Activated CD8-positive, alpha-beta memory T cell treated with anti-CD3 and anti-CD28 coated beads for 24 hours (primary cell): ENCODE results near the gene SERPIND1.

Experiments used
- DNase-seq: peaks from one replicate; pipeline ENCODE4 v3.0.0-alpha.2; 2020

SERPIND1 gene

DNA sequence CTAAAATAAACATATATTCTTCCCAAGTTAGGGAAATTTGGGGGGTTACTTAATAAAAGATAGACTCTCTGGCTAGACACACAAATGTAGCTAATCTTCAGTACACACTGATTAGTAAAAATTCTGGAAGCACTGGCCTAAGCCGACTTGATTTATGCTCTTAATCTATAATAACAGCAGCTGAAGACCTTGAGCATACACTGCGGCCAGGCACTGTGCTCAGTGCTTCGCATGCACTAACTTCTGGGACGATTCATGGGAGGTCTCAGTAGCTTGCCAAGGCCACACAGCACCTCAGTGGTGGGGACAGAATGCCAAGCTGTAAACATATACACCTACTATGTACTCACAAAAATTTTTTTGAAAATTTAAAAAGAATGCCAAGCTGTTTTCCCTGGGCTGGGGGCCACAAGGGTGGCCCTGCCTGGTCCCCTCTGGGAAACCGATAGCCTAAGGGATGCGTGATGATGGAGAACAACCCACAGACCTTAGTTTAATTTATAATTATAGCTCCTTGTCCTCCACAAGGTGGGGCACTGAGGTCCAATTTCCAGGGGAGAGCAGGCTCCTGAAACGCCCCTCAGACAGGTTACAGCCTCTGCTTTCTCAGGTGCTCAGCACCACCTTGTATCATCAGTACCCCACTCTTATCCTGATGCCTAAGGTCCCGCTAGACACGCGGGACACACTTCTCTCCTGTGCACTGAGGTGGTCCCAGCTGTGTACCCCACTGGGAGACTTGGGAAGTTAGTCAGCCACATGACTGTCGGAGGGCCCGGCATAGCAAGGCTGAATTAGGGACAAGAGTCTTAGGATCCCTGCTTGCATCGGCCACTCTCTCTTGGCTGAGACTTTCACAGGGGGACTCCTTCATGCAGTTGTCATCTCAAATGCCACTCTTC, 20.1 kb downstream of the SERPIND1 start:
- DNase-seq = no peak

DNA sequence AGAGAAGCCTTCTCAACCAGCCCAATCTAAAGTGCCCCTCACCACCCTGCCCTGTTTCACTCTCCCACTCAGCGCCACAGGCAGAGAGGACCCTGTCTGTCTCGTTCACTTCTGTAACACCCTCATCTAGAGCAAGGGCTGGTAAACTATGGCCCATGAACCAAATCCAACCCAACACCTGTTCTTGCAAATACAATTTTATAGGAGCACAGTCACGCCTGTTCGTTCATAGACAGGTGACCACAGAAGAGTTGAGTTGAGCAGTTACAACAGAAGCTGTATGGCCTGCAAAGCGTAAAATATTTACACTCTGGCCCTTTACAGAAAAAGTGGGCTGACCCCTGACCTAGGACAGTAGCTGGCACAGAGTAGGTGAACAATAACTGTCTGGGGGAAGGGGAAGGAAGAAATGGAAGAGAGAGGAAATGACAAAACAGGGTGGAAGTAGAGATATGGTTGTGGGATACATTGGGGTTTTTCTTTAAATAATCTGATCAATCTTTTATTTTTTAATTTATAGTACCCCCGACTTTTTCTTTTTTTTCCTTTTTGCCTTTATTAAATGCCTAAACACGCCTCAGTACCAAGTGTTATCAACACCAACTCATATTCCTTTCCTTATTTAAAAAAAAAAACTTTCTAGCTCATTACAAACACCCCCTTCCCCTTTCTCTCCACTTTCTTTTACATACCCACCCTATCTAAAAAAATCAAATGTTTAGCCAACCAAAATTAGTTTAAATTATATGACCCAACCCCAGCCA, 20.9 kb downstream of the SERPIND1 start:
- DNase-seq = no peak

DNA sequence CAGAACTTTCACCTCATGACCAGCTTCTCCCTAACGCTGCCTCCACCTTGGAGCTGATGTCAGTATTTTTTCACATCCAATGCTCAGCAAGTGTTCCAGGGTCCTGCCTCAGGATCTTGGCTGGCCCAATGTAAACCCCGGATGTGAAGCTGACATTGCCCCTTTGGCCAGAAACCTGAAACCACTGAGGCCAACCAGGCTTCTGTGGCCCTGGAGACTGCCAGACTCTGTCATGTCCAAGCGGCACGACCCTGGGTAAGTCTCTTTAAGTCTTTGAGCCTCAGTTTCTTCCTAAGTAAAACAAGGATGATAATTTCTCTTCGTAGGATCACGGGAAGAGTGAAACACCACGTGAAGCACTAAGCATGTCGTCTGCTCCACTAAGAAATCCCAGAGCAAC, 22.8 kb downstream of the SERPIND1 start:
- no peak for DNase-seq

DNA sequence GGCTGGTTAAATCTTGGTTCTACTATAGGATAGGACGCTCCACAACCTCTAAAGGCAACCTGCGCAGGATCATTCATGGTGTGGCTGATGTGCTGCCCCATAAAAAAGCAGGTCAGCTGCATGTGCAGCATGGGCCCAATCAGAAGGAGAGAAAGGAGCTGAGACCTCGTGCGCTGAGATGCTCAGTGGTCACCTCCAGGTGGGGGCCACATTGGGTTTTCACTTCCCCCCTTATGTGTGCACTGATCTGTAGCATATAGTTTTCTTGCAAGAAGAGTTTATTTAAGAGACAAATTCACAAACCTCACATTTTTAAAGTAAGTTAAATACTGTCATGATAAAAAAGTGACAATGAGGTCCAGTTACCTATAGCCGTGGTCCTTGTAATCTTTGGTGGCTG, 24.3 kb downstream of the SERPIND1 start:
- no peak for DNase-seq

DNA sequence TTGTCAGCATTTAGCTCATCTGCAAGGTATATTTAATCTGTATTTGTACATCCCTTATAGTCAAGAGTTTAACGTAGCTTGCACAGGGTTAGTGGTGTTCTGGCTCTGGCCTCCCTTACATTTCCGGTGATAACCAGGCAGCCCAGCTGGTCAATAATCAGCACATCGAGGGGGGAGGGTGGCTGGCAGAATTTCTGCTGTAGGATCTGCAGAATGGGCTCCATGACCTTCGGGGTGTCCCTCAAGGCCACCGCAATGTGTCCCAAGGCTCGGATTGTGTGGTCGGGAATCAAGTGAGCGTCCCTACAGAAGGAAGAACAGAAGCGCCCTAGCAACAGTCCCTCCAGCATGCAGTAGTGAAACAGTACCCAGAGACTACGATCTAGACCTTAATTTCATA, 25.1 kb downstream of the SERPIND1 start:
- no peak for DNase-seq

DNA sequence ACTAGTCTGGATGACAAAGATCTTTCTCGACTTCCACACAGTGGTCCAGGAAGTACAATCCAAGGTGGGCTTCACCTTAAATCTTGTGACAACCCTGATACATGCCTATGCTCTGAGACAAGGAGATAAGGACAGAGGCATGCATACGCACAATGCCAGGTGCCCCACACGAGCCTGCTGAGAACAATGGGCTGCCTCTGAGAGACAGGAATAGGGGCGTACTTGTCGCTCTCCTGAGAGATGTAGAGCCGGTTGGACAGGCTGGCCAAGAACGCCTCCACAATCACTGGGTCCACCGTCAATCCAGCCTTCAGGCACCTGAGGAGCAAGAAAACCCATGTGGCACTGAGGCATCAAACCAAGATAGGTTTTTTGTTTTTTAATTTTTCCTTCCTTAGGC, 25.5 kb downstream of the SERPIND1 start:
- DNase-seq = no peak

DNA sequence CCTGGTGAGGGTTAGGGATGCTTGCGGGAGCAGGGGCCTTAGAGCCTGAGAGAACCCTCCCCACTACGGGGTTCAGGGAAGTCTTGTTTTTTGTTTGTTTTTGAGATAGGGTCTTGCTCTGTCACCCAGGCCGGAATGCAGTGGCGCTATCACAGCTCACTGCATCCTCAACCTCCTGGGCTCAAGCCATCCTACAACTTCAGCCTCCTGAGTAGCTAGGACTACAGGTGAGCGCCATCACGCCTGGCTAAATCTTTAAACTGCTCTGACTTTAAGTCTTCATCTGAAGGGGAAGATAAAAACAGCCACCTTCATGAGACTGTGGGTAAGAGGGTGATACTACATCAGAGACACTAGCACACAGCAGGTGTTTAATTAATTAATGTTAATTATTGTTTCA, 28.5 kb downstream of the SERPIND1 start:
- no peak for DNase-seq

DNA sequence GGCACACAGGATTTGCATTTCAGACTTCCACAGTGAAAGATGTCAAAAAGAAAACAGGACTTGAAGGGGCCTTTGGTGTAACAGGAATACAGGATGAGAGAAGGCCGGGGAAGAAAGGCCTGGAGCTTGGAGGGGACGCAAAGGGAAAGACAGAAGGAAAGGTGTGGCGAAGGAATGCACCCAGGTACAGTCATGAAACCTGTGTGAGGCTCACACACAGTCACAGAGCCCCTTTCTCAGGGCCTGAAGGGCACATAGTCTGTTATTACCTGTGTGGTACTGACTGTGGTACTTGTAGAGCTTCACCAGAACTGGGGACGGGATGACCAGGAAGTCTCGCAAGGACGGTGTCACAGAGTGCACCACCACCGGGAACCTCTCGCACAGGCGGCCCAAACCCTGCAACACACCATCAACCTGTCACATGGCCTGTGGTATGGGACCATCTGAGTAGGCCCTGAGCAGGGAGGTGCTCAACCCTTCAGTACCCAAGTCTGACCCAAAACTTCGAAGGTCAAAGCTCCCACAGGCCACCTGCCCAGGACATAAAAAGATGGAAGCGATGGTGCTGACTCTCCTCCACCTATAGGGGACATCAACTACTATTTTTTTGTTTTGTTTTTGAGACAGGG, 29.1 kb downstream of the SERPIND1 start:
- DNase-seq = no peak

DNA sequence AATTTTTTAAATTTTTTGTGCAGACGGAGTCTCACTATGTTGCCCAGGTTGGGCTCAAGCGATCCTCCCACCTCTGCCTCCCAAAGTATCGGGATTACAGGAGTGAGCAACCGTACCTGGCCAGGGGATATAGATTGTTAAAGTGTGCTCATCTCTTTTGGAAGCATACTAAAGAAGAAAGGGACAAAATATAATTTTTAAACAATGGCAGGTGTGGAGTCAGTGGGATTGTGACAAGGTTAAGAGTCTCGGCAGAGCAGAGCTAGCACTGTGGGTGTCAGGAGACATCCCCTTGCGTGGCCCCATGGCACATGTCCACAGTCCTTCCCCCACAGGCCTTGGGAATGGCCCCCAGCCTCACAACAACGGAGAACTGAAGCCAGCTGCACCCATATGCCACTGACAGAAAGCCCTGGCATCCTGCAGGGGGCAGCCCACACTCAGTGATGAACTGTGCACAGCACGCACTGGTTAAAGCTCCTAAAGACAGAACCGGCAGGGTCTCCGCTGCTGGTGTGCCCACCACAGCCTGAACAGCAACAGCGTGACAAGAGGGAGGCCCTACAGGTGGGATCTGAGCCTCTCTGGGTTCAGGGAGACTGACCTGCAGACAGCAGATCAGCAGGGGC, 29.9 kb downstream of the SERPIND1 start:
- peak; percentile 64 for DNase-seq

DNA sequence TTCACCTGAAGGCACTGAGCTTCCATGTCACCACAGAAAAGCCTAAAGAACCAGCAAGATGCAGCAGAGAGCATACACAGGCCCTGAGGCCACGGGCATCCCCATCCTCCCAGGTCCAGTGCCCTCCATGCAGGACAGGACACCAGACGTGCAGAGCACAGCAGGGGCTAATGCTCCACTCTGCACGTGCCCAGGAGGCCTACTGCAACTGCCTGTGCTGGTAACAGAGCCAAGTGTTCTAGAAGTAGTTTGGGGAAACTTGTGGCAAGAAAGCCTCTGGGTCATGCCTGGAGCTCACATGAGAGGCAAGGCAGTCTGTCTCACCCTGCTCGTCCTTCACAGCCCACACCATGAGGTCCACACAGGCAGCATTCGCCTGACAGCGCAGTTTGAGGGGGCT, 30.7 kb downstream of the SERPIND1 start:
- no peak for DNase-seq

DNA sequence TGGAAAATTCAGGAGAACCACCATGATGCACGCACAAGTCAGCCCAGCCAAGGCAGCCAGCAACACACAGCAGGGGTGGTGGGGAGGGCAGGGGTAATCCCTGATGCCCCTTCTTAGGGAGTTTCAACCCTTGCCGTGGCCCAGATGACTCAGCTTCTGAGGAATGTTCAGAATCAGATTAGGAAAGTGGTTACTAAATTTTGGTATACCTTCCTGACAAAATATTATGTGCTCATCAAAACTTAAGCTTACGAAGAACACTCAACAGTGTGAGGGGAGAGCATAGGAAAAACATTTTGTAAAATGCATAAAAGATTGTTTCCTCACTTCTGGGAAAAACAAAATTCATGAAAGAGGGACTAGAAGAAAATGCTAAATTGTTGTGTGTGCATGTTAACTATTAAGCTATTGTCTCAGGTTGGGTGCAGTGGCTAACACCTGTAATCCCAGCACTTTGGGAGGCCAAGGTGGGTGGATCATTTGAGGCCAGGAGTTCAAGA, 32.1 kb downstream of the SERPIND1 start:
- DNase-seq = no peak

DNA sequence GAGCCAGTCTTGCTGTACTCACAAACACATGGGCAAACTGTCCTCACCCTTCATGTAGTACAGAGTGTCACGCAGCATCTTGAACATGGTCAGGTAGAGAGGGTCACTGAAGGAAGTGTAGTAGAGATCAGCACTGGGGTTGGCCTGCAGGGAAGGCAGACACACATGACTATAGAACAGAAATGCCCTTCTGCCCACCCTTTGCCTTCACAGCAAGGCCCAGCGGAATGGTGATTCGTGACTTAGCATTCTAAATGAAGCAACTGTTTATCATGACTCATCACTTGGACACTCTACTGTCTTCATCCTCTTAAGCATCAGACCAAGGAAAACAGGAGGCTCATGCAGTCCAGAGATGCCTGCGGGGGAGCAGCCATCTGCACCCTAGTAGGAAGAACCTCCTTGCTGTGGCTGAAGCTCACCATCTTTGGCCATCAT, 33.4 kb downstream of the SERPIND1 start:
- DNase-seq = no peak

DNA sequence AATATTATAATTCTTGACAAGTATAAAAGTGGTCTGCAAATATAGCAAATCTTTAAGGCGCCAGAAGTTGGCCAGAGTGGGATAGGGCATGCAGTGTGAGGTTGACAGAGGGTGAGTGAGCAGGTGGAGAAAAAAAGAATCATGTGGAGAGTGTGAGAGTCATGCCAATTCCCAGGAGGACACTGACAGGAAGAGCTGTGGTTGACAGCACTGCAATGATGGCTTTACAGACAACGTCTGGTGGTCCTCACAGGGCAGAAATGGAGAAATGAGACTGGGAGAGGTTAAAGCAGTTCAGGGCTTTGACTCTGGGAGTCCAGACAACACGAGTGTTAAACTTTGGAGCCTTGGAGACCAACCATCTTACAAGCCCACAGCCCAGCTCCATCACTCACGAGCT, 34.9 kb downstream of the SERPIND1 start:
- DNase-seq = no peak

DNA sequence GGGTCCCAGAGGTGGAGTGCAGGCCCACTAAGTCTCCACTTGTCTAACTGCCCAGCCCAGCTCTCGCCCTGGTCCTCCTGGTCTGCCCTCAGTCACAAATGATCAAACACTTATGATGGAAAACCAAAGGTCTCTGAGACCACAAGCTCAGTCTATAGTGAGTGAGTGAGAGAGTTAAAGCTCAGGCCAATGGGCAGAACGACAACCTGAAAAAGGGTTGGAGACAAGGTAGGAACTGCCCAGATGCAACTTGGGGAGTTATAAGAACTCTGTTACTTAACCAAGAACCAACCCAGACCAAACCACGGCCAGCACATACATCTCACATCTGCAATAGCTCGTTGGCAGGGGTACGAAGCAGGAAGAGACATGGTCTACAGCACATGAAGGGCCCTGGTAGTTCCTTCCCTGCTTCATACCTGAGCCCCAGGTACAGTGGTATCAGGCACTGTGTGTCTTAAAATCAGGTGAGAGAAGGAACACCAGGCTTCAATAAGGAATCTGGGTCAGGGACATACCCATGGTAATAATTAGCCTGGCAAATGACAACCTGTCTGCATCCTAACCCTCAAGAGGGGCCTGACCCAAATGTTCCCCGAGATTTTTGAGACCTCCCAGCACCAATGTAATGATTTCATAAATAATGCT, 35.7 kb downstream of the SERPIND1 start:
- DNase-seq = no peak

DNA sequence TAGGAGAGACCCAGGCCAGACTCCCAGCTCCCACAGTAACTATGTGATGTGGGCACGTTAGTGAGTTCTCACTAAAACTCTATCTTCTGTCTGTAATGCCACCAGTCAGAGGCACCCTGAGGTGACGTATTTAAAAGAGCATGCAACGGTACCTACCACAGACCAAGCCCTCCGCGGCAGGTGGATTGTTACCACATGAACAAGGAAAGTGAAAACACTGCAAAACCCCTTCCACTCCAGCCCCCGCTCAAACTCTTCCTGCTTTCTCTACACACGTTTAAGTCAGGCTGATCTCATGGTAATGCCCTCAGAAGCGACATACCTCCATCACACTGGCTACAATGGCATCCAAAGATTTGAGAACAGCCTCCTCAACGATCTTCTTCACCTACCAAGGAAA, 36.7 kb downstream of the SERPIND1 start:
- peak; percentile 65 for DNase-seq

DNA sequence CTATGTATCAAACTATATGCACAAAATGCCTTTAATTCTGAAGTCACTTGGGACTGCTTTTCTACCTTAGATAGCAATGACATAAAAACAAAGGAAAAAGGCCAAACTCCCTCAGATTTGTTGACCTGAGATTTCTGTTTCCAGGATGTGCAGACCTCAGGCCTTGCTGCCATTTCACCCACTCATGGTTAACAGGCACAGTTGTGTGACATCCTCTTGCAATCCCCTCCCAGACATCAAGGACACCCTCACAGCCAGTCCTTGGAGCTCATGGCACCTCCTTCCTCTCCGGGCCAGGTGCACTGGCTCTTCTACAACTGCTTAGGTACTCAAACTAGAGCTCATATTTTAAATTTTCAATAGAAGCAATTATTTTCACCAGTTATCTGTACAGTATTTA, 37.3 kb downstream of the SERPIND1 start:
- no peak for DNase-seq

DNA sequence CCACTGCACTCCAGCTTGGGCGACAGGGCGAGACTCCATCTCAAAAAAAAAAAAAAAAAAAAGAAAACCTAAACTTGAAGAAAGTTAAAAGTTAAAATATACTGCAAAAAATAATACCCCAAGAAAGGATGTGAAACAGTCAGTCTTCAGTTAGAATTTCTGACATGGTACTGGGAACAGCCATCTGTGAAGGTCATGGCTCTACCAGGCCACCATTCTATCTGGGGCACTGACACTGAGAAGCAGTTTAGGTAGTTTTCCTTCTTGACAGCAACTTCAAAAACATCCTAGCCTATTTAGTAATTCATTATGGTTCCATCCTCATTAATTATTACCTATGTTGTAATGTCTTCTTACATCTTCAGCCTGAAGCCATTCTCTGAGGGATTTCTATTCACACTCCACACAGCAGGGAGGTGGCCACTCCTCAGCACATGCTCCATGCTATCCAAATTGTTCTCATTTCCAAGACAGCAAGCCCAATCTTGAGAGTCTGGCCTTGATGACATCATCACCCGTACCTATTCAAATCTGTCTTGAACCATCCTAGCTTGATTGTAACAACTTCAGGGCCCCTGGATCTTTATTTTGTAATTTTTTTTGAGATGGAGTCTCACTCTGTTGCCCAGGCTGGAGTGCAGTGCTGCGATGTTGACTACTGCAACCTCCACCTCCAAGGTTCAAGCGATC, 38.2 kb downstream of the SERPIND1 start:
- DNase-seq = no peak

DNA sequence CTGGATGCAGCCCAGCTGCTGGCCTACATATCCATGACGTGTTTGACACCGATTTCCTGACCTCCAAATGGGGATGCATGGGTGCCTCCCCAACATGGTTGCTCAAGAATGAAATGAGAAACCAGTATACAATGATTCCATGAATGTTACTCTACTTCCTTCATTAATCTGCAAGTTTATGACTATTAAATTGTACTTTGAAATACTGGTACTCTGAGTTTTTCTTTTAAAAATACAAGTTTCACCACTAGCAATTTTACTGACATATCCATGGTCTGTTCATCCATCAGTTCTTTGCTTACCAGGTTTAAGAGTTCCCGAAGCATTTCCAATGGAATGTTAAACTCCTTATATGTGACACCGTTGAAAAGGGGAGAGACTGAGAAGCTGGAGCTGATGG, 39.1 kb downstream of the SERPIND1 start:
- no peak for DNase-seq

DNA sequence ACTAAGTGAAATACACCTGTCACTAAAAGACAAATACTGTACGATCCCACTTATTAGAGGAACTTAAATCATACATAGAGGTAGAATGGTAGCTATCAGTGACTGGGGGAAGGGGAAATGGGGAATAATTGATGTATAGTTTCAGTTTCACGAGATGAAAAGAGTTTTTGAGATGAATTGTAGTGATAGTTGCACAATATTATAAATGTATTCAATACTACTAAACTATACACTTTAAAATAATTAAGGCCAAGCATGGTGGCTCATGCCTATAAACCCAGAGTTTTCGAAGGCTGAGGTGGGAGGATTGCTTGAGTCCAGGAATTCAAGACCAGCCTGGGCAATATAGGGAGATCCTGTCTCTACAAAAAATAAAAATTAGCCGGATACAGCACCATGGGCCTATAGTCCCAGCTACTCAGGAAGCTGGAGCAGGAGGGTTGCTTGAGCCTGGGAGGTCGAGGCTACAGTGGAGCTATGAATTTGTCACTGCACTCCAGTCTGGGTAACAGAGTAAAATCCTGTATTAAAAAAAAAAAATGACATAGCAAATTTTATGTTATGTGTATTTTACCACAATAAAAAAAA, 40.4 kb downstream of the SERPIND1 start:
- no peak for DNase-seq

DNA sequence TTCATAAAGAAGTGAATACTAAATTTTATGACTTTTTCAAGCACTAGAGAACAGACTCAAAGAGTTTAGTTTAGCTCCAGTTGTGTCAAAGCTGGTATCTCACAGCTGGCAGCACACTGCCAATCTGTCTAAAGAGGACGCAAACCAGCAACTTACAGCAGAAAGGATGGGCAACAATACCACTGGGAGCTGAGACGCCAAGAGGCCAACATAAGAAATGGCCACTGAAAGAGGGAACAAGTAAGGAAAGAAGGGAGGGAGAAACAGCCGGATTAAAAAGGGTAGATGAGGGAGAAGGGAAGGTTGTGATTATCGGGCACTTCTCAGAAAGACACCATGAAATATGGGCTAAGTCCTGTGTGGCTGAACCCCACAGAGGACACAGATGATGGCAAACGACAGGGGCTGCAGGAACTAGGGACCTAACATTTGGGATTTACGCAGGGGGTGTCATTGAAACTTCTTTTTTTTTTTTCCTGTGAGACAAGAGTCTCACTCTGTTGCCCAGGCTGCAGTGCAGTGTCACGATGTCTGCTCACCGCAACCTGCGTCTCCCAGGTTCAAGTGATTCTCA, 41.7 kb downstream of the SERPIND1 start:
- no peak for DNase-seq

DNA sequence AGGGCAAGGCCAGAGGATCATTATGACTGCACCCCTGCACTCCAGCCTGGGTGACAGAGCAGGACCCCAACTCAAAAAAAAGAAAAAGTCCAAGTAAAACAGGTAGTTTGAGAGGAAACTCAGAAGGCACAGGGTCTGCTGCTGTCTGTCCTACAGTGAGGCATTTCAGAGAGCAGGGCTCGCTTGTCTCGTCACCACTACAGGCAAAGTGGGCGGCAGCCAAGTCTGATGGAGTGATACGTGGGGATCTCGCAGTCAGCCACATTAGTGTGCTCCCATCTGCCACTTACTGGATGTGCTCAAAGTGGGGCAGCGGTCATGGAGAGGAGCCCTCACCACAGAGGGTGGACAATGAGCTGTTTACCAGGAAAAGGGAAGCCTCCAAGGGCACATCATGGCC, 42.6 kb downstream of the SERPIND1 start:
- DNase-seq = no peak
